Sigmoid colon (tissue), 4 donors: Measurements from ENCODE around the gene PDE4D.
"Not testable (repeated sequence)": the region's sequence is repeated elsewhere in the genome, so short reads cannot be mapped to it uniquely, and the experiment has no call there.

Source experiments
- EP300 ChIP-seq, 4 donors: sonication (generic); formaldehyde crosslinking; IDR thresholded peaks; one replicate each; pipeline ENCODE4 v1.6.1; 2017; ENCODE audit warnings: antibody characterized with exemption in 4 of 4
- POLR2A ChIP-seq, 2 donors: fragments of 450-650 bp; IDR thresholded peaks; one replicate each; pipeline ENCODE4 v1.6.1; 2016; ENCODE audit warnings: antibody characterized with exemption in 2 of 2, mild to moderate bottlenecking in 2 of 2, moderate library complexity in 2 of 2
- POLR2AphosphoS5 ChIP-seq, 4 donors: sonication (generic); formaldehyde crosslinking; IDR thresholded peaks; one replicate each; pipeline ENCODE4 v1.6.1; 2017; ENCODE audit warnings: antibody characterized with exemption in 4 of 4
- TF ChIP-seq, protein P1 (sequence below), 4 experiments: fragments of 450-650 bp in 3 of 4; fragments of 200-600 bp in 1 of 4; IDR thresholded peaks; one replicate each; pipeline ENCODE4 v1.5.1; 2016 to 2019; ENCODE audit warnings: antibody characterized with exemption in 4 of 4, mild to moderate bottlenecking in 3 of 4, moderate library complexity in 2 of 4

DNA sequence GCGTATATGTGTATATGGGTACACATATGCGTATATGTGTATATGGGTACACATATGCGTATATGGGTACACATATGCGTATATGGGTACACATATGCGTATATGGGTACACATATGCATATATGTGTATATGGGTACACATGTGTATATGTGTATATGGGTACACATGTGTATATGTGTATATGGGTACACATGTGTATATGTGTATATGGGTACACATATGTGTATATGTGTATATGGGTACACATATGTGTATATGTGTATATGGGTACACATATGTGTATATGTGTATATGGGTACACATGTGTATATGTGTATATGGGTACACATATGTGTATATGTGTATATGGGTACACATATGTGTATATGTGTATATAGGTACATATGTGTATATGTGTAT, 131.3 kb downstream of the PDE4D start:
- TF ChIP-seq, protein P1, sequence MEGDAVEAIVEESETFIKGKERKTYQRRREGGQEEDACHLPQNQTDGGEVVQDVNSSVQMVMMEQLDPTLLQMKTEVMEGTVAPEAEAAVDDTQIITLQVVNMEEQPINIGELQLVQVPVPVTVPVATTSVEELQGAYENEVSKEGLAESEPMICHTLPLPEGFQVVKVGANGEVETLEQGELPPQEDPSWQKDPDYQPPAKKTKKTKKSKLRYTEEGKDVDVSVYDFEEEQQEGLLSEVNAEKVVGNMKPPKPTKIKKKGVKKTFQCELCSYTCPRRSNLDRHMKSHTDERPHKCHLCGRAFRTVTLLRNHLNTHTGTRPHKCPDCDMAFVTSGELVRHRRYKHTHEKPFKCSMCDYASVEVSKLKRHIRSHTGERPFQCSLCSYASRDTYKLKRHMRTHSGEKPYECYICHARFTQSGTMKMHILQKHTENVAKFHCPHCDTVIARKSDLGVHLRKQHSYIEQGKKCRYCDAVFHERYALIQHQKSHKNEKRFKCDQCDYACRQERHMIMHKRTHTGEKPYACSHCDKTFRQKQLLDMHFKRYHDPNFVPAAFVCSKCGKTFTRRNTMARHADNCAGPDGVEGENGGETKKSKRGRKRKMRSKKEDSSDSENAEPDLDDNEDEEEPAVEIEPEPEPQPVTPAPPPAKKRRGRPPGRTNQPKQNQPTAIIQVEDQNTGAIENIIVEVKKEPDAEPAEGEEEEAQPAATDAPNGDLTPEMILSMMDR (IDR thresholded peaks at IDR 0.05), result not testable (repeated sequence)
- TF ChIP-seq EP300, POLR2AphosphoS5, POLR2A (IDR thresholded peaks at IDR 0.05): not testable (repeated sequence)
